AG04450 (cell line): ENCODE measurements around the gene ERI2. TPM values are rescaled to one million over a fixed set of nuclear protein-coding genes. Genes with fewer than 3 reads are reported as not detected.
"Not testable (repeated sequence)": the region's sequence is repeated elsewhere in the genome, so short reads cannot be mapped to it uniquely, and the experiment has no call there.

Source experiments
- CTCF ChIA-PET: fragments of 300-600, 350-600 bp; formaldehyde crosslinking; extraction: SDS; loops from one replicate; lab custom pipeline; 2022; ENCODE audit warnings: antibody characterized with exemption, inconsistent platforms; lab: Charles Lee
- POLR2A ChIA-PET: fragments of 350-600 bp; formaldehyde crosslinking; extraction: SDS; loops from one replicate; lab custom pipeline; 2021; ENCODE audit warnings: antibody characterized with exemption, inconsistent platforms; lab: Yijun Ruan, JAX
- DNase-seq: peaks from one replicate; pipeline ENCODE4 v3.0.0-alpha.2; 2011; ENCODE audit warnings: low read depth, low spot score
- H3K27ac ChIP-seq: one replicate; pipeline ENCODE4 v1.5.1; 2012; ENCODE audit warnings: low read depth, low read length, control low read depth
- H3K27me3 ChIP-seq: one replicate; pipeline ENCODE4 v1.6.0; 2012; ENCODE audit warnings: low read length; ENCODE audit not compliant: control insufficient read depth, insufficient read depth
- H3K4me3 ChIP-seq: 2 replicates; pipeline ENCODE4 v1.5.1; 2011; ENCODE audit warnings: mild to moderate bottlenecking, low read depth, low read length, control low read depth
- H3K9me3 ChIP-seq: 2 replicates; pipeline ENCODE4 v1.5.1; 2012; ENCODE audit warnings: low read length; ENCODE audit not compliant: control insufficient read depth, insufficient read depth
- CTCF ChIP-seq: IDR thresholded peaks from 2 replicates; pipeline ENCODE4 v1.5.1; 2011; ENCODE audit warnings: low read depth, low read length, control low read depth, inconsistent platforms
- polyA plus RNA-seq: library from polyadenylated mRNA; depleted of rRNA; stranded (reverse); fragments of >200 nt; gene quantifications from 2 replicates; pipeline ENCODE4 v1.2.3, GENCODE V29; 2011

ERI2 gene
- polyA plus RNA-seq, 1 experiment: 14.8 TPM

- TF ChIP-seq CTCF: no peak
- no peak within 1 kb of the TSS for H3K27ac ChIP-seq
- peak; percentile 59 for DNase-seq
- no peaks in the 10 kb centered on the region for H3K27me3 ChIP-seq
- peak within 1 kb of the TSS; percentile 63 for H3K4me3 ChIP-seq
- ChIA-PET CTCF (interaction anchor here (1.0 to 3.9 kb wide), 2 partner anchors 10 to 25 kb away, joined by 3 to 19 read pairs; no protein-coding TSS in a partner anchor), POLR2A (no interaction called here)
- no peaks in the 10 kb centered on the region for H3K9me3 ChIP-seq
Measured at GRCh38 chr16:20763461-20764232, 42.6 kb downstream of the ERI2 start, which contains the start of gene ACSM3. ACSM3 (plus strand) TSS chr16:20764014; CDS start chr16:20770035, 6,021 bp downstream.

DNA sequence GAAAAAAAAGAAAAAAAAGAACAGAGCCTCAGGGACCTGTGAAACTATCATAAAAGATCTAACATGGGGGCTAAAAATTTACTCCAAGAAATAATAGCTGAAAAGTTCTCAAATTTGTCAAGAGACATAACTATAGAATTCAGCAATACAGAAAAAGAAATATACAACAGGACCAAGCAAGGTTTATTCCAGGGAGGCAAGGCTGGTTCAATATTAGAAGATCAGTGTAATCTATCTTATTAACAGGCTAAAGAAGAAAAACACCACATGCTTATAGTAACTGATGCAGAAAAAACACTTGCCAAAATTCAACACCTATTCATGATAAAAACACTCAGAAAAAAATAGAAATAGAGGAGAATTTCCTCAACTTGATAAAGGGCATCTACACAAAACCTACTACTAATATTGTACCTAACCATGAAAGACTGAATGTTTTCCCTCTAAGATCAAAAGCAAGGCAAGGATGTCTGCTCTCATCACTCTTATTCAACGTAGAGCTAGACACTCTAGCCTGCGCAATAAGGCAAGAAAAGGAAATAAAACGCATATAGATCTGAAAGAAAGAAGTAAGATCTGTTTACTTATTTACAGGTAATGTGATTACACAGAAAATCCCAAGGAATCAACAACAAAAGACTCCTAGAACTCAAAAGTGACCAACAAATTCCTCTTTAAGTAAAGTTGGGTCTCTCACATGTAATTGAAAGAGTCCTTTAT is 43.7 kb downstream of the ERI2 start:
- H3K9me3 ChIP-seq: no peaks in the 10 kb centered on the region
- CTCF ChIA-PET: interaction anchor here (3.9 kb wide), 1 partner anchor 11 kb away, joined by 19 read pairs; no protein-coding TSS in a partner anchor
- no peak for TF ChIP-seq CTCF
- no peak overlapping the region for H3K27ac ChIP-seq
- POLR2A ChIA-PET: no interaction called here
- H3K27me3 ChIP-seq: no peaks in the 10 kb centered on the region
- H3K4me3 ChIP-seq: no peak overlapping the region
- no peak for DNase-seq

GRCh38 chr16:20761175-20761574 is 45.1 kb downstream of the ERI2 start:
- ChIA-PET CTCF (no interaction called here), POLR2A (no interaction called here)
- H3K27ac ChIP-seq: no peak overlapping the region
- no peaks in the 10 kb centered on the region for H3K9me3 ChIP-seq
- no peaks in the 10 kb centered on the region for H3K27me3 ChIP-seq
- no peak overlapping the region for H3K4me3 ChIP-seq
- no peak for DNase-seq
- TF ChIP-seq CTCF: no peak

DNA sequence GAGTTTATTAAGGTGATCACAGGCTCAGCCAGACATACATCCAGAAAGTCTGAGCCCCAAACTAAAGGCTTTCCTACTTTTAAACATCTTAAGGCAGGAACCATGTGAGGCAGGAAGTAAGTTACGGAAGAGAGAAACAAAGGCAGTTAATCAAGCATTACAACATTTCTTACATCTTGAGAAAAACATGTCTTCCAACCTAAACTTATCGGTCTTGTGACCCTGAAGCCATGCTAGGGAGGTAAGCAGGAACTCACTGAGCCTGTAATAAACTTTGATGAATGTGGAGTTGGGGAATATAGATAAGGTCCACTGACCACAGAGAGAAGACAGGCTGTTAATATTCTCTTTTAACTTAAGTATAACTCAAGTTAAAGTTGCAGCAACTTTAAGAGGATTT is 45.9 kb downstream of the ERI2 start:
- ChIA-PET POLR2A (no interaction called here), CTCF (no interaction called here)
- no peak for TF ChIP-seq CTCF
- DNase-seq: no peak
- Histone ChIP-seq H3K27me3 (no peaks in the 10 kb centered on the region), H3K9me3 (no peaks in the 10 kb centered on the region), H3K27ac (no peak overlapping the region), H3K4me3 (no peak overlapping the region)

DNA sequence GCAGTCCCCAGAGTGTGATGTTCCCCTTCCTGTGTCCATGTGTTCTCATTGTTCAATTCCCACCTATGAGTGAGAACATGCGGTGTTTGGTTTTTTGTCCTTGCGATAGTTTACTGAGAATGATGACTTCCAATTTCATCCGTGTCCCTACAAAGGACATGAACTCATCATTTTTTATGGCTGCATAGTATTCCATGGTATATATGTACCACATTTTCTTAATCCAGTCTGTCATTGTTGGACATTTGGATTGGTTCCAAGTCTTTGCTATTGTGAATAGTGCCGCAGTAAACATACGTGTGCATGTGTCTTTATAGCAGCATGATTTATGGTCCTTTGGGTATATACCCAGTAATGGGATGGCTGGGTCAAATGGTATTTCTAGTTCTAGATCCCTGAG is 50.5 kb downstream of the ERI2 start:
- H3K27me3 ChIP-seq, CTCF ChIA-PET, POLR2A ChIA-PET, H3K9me3 ChIP-seq, H3K4me3 ChIP-seq, DNase-seq, H3K27ac ChIP-seq: not testable (repeated sequence)
